ENCODE results near the gene PLEKHA4.

Gene PLEKHA4

GRCh38 chr19:48806818-48807589 lies 61.4 kb downstream of the PLEKHA4 start:
- TF ChIP-seq, protein P1, sequence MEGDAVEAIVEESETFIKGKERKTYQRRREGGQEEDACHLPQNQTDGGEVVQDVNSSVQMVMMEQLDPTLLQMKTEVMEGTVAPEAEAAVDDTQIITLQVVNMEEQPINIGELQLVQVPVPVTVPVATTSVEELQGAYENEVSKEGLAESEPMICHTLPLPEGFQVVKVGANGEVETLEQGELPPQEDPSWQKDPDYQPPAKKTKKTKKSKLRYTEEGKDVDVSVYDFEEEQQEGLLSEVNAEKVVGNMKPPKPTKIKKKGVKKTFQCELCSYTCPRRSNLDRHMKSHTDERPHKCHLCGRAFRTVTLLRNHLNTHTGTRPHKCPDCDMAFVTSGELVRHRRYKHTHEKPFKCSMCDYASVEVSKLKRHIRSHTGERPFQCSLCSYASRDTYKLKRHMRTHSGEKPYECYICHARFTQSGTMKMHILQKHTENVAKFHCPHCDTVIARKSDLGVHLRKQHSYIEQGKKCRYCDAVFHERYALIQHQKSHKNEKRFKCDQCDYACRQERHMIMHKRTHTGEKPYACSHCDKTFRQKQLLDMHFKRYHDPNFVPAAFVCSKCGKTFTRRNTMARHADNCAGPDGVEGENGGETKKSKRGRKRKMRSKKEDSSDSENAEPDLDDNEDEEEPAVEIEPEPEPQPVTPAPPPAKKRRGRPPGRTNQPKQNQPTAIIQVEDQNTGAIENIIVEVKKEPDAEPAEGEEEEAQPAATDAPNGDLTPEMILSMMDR (IDR thresholded peaks at IDR 0.05) = no peak

GRCh38 chr19:48806518-48806817 lies 61.9 kb downstream of the PLEKHA4 start:
- TF ChIP-seq, protein P1 (IDR thresholded peaks at IDR 0.05) = no peak

GRCh38 chr19:48805452-48805851 lies 63.0 kb downstream of the PLEKHA4 start:
- TF ChIP-seq, protein P1 (IDR thresholded peaks at IDR 0.05) = no peak

DNA sequence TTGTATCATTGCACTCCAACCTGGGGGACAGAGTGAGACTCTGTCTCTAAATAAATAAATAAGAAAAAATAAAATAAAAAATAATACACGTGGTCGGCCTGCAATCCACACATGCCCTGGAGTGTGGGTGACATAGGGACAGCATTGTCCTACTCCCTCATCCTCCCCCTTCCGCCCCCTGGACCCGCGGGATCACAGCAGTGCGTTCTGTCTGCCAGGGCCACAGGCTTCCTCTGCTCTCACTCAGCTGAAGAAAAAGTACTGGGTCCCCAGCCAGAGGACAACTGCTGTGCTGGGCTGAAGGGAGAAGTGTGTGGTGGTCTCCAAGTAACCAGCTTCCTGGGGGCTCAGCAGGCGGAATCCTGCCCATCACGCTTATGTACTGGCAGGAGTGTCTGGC lies 63.9 kb downstream of the PLEKHA4 start:
- TF ChIP-seq, protein P1 (IDR thresholded peaks at IDR 0.05) = no peak

DNA sequence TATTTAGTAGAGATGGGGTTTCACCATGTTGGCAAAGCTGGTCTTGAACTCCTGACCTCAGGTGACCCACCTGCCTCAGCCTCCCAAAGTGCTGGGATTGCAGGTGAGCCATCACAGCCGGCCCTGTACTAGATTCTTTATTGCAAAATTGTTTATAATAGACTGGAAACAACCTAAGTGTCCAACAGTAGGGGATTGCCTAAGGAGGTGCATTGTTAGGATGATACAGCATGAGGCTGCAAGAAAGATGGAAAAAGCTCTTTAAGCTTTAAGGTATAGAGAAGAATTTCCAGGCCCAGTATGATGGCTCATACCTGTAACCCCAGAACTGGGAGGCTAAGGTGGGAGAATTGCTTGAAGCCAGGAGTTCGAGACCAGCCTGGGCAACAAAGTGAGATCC lies 65.8 kb downstream of the PLEKHA4 start:
- TF ChIP-seq, protein P1 (IDR thresholded peaks at IDR 0.05) = no peak

DNA sequence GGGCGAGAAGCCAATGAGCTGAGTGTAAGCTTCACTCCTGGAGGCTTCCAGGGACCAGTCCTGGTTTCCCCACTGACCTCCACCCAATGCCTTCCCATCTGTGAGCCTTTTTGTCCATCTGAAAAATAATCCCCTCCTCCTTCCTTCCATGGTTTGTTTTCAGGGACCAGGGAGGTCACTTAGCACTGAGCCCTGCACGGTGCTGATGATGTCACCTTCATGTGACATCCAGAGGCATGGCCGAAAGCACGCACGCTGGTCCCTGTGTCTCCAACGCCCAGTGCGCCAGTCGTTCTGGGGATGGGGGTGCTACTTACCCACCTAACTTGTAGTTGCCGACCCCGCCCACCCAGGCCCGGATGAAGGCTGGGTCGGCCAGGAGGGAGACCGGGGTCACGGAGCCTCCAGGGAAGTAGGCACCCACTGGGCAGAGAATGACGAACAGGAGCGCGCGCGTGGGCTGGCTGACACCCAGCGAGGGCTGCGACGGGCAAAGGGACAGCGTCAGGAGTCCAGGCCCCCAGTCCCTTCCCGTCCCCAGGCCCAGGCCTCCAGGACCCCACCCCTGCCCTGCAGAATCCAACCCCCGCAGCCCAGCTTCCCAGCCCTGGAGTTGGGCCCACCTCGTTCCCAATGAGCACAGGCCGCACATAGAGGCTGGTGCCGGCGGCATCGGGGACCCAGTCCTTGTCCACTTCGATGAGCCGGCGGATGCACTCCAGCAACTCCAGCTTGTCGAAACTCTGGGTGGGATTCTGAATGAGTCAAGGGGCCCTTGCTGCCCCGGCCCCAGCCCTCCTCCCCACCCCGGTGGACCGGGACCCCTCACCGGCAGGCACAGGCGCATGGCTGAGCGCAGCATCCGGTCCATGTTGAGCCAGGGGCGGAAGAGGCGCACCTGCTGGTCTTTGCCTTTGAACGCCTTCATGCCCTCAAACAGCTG lies 68.8 kb downstream of the PLEKHA4 start:
- TF ChIP-seq, protein P1 (IDR thresholded peaks at IDR 0.05) = no peak

DNA sequence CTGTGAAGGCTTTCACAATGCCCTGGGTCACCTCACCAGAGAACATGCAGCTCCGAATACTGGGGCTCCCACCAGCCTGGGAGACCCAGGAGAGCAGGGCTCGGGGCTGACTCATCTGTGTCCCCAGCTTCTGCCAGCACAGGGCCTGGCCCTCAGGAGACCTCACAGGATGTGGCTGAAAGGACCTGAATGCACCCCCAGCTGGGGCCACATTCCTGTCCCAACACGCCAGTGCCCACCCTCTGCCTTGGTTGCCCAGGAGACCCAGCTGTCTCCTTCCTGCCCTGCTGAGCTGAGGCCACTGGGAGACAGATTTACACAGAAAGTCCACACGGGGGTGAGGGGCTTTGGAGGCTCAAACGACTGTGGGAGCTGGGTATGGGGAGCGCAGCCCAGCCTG lies 69.5 kb downstream of the PLEKHA4 start:
- TF ChIP-seq, protein P1 (IDR thresholded peaks at IDR 0.05) = no peak

All from LNCAP (cell line).